MCF 10A (cell line): ENCODE data around the gene ZNF100. TPM values are rescaled to one million over a fixed set of nuclear protein-coding genes. Genes with fewer than 3 reads are reported as not detected.

Source experiments
- BruUV-seq: library from RNA; stranded (reverse); fragments of 400-500 nt; replicated peaks from 2 replicates; lab custom pipeline; 2021; lab: Mats Ljungman, UMichigan
- CTCF ChIA-PET: fragments of 300-600 bp; sonication (Branson Sonifier 250); formaldehyde crosslinking; extraction: SDS; loops from one replicate; lab custom pipeline; 2021; ENCODE audit warnings: antibody characterized with exemption, inconsistent platforms; lab: Yijun Ruan, JAX
- POLR2A ChIA-PET: fragments of 300-600, 350-650 bp; sonication (Branson Sonifier 250); formaldehyde crosslinking; extraction: SDS; loops from one replicate; lab custom pipeline; 2020; ENCODE audit warnings: antibody characterized with exemption, inconsistent platforms; lab: Yijun Ruan, JAX
- DNase-seq: peaks from one replicate; pipeline ENCODE4 v3.0.0-alpha.2; 2018; ENCODE audit not compliant: unreplicated experiment
- H3K27ac Mint-ChIP-seq: one replicate; pipeline ENCODE4 v1.8.0; 2022; ENCODE audit warnings: mild to moderate bottlenecking, low read depth, mixed read lengths; ENCODE audit not compliant: unreplicated experiment
- H3K27me3 Mint-ChIP-seq: one replicate; pipeline ENCODE4 v1.8.0; 2022; ENCODE audit warnings: mixed read lengths; ENCODE audit not compliant: insufficient read depth, unreplicated experiment
- H3K36me3 Mint-ChIP-seq: one replicate; pipeline ENCODE4 v1.8.0; 2022; ENCODE audit warnings: mild to moderate bottlenecking, moderate library complexity, mixed read lengths; ENCODE audit not compliant: insufficient read depth, unreplicated experiment
- H3K4me1 Mint-ChIP-seq: one replicate; pipeline ENCODE4 v1.8.0; 2022; ENCODE audit warnings: mixed read lengths; ENCODE audit not compliant: insufficient read depth, unreplicated experiment
- H3K4me3 Mint-ChIP-seq: one replicate; pipeline ENCODE4 v1.8.0; 2022; ENCODE audit warnings: mild to moderate bottlenecking, moderate library complexity, mixed read lengths; ENCODE audit not compliant: unreplicated experiment
- H3K9me3 Mint-ChIP-seq: one replicate; pipeline ENCODE4 v1.8.0; 2022; ENCODE audit warnings: mixed read lengths; ENCODE audit not compliant: unreplicated experiment
- intact Hi-C: fragments of 100-400 bp; cut with micrococcal nuclease; formaldehyde crosslinking; loops from 2 replicates; pipeline ENCODE4 v1.14.1; 2022
- total RNA-seq: library from RNA; stranded (reverse); gene quantifications from 2 replicates; pipeline ENCODE4 v1.2.3, GENCODE V29; 2022
- TF ChIP-seq, protein P1 (sequence below): fragments of 200-600 bp; IDR thresholded peaks from one replicate; pipeline ENCODE4 v1.8.0; 2022; ENCODE audit warnings: antibody characterized with exemption, mild to moderate bottlenecking; ENCODE audit not compliant: unreplicated experiment

ZNF100 gene
- total RNA-seq, 1 experiment from 2014 or later: 9.3 TPM

DNA sequence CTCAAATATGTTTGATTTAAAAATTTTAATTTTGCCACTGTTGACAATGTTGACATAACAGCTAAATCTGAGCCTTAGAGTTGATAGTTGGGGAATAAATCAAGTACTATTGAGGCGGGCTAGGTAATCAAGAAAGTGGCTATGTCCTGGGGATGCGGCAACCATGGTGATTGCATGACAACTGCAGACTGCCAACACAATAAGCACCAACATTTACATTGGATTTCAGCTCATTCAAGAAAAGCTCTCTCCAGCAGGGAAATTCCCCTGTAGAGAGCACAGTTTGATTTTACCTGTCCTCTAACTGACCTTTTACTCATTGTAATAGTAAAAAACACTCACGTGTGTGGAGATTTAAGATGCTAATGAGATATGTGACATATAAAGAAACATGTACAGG is 63.1 kb downstream of the ZNF100 start:
- Mint-ChIP-seq H3K27me3 (no peaks in the 10 kb centered on the region), H3K27ac (no peak overlapping the region), H3K9me3 (peaks cover 10% of the 10 kb centered on the region), H3K4me3 (no peak overlapping the region), H3K36me3 (peaks cover 6% of the 10 kb centered on the region), H3K4me1 (no peaks in the 10 kb centered on the region)
- no TSS peak for BruUV-seq
- TF ChIP-seq, protein P1, sequence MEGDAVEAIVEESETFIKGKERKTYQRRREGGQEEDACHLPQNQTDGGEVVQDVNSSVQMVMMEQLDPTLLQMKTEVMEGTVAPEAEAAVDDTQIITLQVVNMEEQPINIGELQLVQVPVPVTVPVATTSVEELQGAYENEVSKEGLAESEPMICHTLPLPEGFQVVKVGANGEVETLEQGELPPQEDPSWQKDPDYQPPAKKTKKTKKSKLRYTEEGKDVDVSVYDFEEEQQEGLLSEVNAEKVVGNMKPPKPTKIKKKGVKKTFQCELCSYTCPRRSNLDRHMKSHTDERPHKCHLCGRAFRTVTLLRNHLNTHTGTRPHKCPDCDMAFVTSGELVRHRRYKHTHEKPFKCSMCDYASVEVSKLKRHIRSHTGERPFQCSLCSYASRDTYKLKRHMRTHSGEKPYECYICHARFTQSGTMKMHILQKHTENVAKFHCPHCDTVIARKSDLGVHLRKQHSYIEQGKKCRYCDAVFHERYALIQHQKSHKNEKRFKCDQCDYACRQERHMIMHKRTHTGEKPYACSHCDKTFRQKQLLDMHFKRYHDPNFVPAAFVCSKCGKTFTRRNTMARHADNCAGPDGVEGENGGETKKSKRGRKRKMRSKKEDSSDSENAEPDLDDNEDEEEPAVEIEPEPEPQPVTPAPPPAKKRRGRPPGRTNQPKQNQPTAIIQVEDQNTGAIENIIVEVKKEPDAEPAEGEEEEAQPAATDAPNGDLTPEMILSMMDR: no peak
- ChIA-PET CTCF (no interaction called here), POLR2A (no interaction called here)
- DNase-seq: no peak
- intact Hi-C loops: no loop called here

DNA sequence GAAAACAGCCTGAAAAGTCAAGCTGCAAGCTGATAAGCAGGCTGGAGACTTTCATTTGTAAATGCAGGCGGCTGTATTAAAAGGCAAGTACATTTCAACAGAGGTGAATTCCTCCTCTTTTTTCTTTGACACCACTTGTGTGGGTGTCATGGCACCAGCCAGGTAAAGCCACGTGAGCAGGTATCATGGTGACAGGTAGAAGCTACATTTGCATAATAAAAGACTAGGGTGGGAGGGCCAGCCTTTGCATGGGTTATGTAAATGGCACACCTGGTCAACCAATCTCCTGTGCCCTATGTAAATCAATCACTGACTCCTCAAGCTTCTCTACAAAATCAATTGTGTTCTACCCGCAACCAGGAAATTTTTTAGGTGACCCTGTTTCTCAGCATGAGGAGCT is 68.2 kb downstream of the ZNF100 start:
- no TSS peak for BruUV-seq

DNA sequence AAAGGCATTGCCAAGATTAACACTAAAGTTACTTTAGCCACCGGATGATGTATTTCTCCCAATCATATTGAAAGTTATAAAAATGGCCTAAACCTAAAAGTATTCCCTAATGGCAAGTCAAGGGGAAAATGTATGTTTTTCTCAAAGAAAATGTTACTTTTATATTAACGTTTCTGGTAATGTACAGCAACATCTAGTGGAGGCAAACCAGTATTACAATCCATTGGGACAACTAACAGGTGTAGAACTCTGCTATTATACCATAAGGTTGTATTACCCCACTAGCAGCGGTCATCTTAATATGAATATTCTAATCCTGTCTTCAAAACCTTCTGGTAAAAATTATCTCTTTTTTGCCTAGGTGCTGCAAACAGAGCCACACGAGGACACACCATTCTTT is 69.2 kb downstream of the ZNF100 start:
- CTCF ChIA-PET: interaction anchor here (0.6 to 1.9 kb wide), 7 partner anchors 7 to 770 kb away, joined by 3 to 9 read pairs (median 5); partner anchors contain the start of gene ZNF738
- H3K27ac Mint-ChIP-seq: no peak overlapping the region
- POLR2A ChIA-PET: interaction anchor here (0.6 to 0.8 kb wide), 3 partner anchors 68 to 513 kb away, joined by 3 read pairs; partner anchors contain the start of gene ZNF429
- H3K27me3 Mint-ChIP-seq: no peaks in the 10 kb centered on the region
- no peaks in the 10 kb centered on the region for H3K4me1 Mint-ChIP-seq
- H3K4me3 Mint-ChIP-seq: no peak overlapping the region
- intact Hi-C loops: no loop called here
- no TSS peak for BruUV-seq
- peaks cover 30% of the 10 kb centered on the region for H3K9me3 Mint-ChIP-seq
- peak; percentile 11 for DNase-seq
- TF ChIP-seq, protein P1: peak; percentile 35
- peaks cover 4% of the 10 kb centered on the region for H3K36me3 Mint-ChIP-seq

More for the DNA sequence above, 68.2 kb downstream of the ZNF100 start:
- Mint-ChIP-seq H3K9me3 (peaks cover 24% of the 10 kb centered on the region), H3K36me3 (peaks cover 4% of the 10 kb centered on the region), H3K27ac (no peak overlapping the region), H3K4me1 (no peaks in the 10 kb centered on the region), H3K27me3 (no peaks in the 10 kb centered on the region), H3K4me3 (no peak overlapping the region)
- TF ChIP-seq, protein P1: no peak
- intact Hi-C loops: no loop called here
- ChIA-PET POLR2A (no interaction called here), CTCF (interaction anchor here (0.6 to 0.8 kb wide), 5 partner anchors 158 to 1274 kb away, joined by 3 to 4 read pairs (median 3); no protein-coding TSS in a partner anchor)
- no peak for DNase-seq

DNA sequence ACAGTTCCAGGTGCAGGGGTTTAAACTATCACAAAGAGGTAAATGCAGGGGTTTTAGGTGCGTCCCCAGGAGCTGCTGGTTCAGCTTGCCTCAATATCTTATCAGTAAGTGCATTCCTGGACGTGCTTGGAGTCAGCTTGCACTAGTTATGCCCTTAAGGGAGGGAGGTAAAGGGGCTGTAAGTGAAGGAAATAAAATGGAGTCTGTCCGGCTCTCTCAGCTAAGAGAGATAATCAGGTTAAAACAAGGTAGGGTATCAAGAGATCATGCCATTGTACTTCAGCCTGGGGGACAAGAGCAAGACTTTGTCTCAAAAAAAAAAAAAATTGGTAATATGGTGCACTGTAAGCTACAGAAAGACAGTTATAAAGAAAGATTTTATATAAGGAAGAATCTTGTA is 69.7 kb downstream of the ZNF100 start:
- Mint-ChIP-seq H3K27me3 (no peaks in the 10 kb centered on the region), H3K27ac (no peak overlapping the region), H3K4me1 (no peaks in the 10 kb centered on the region), H3K9me3 (peaks cover 35% of the 10 kb centered on the region), H3K4me3 (no peak overlapping the region), H3K36me3 (peaks cover 4% of the 10 kb centered on the region)
- intact Hi-C loops: no loop called here
- no TSS peak for BruUV-seq
- CTCF ChIA-PET: interaction anchor here (0.6 to 1.9 kb wide), 14 partner anchors 8 to 770 kb away, joined by 3 to 9 read pairs (median 4); partner anchors contain the start of gene ZNF738
- POLR2A ChIA-PET: interaction anchor here (0.7 to 0.8 kb wide), 2 partner anchors 192 to 513 kb away, joined by 3 read pairs; partner anchors contain the start of gene ZNF429
- no peak for DNase-seq
- TF ChIP-seq, protein P1: no peak
